Transverse colon (tissue), 4 donors: ENCODE measurements around the gene GID8. TPM values are rescaled to one million over a fixed set of nuclear protein-coding genes. Genes with fewer than 3 reads are reported as not detected.
A peak's percentile ranks its signal among the peaks of the same experiment; 100 is the strongest.

Source experiments
- DNase-seq: peaks from one replicate; pipeline ENCODE4 v3.0.0-alpha.2; 2019
- H3K27ac ChIP-seq, 4 donors: fragments of 200-600 bp; sonication (generic); 2 replicates each; pipeline ENCODE4 v1.5.1; 2016 to 2018; ENCODE audit warnings: inconsistent platforms in 4 of 4
- H3K27me3 ChIP-seq: fragments of 200-600 bp; sonication (generic); 2 replicates; pipeline ENCODE4 v1.5.1; 2017; ENCODE audit warnings: inconsistent platforms
- H3K36me3 ChIP-seq, 4 donors: fragments of 200-600 bp; sonication (generic); 2 replicates each; pipeline ENCODE4 v1.5.1; 2017 to 2019; ENCODE audit warnings: inconsistent platforms in 4 of 4
- H3K4me1 ChIP-seq, 4 donors: fragments of 200-600 bp; sonication (generic); 2 replicates each; pipeline ENCODE4 v1.5.1; 2017 to 2020; ENCODE audit warnings: inconsistent platforms in 4 of 4
- H3K4me3 ChIP-seq, 4 donors: fragments of 200-600 bp; sonication (generic); 1 replicate in 1 of 4; 2 replicates in 3 of 4; pipeline versions ENCODE4 v1.5.1 to v1.6.1; 2017 to 2019; ENCODE audit warnings: inconsistent platforms in 4 of 4
- H3K9me3 ChIP-seq, 2 donors: fragments of 200-600 bp; sonication (generic); 2 replicates each; pipeline ENCODE4 v1.5.1; 2017 to 2019; ENCODE audit warnings: inconsistent platforms in 2 of 2
- CTCF ChIP-seq, 5 experiments: fragments of 200-600 bp in 3 of 5; fragments of 450-650 bp in 2 of 5; sonication (generic) in 3 of 5; IDR thresholded peaks; 1 replicate in 2 of 5; 2 replicates in 3 of 5; pipeline ENCODE4 v1.5.1; 2016 to 2017; ENCODE audit warnings: antibody characterized with exemption in 5 of 5, inconsistent platforms in 3 of 5, mild to moderate bottlenecking in 2 of 5, moderate library complexity in 1 of 5
- EP300 ChIP-seq: sonication (generic); formaldehyde crosslinking; IDR thresholded peaks from one replicate; pipeline ENCODE4 v1.6.1; 2017; ENCODE audit warnings: antibody characterized with exemption, low read depth
- POLR2A ChIP-seq: fragments of 450-650 bp; IDR thresholded peaks from one replicate; pipeline ENCODE4 v1.6.1; 2016; ENCODE audit warnings: antibody characterized with exemption, mild to moderate bottlenecking, moderate library complexity
- POLR2AphosphoS5 ChIP-seq, 3 donors: sonication (generic); formaldehyde crosslinking; IDR thresholded peaks; one replicate each; pipeline ENCODE4 v1.6.1; 2016; ENCODE audit warnings: antibody characterized with exemption in 3 of 3
- WGBS, 2 donors: methylation state at CpG; one replicate each; pipeline ENCODE4 v1.1.5; 2018; ENCODE audit warnings: low coverage in 1 of 2; 5-methylcytosine and 5-hydroxymethylcytosine counted together
- in situ Hi-C, 4 donors: fragments of 200-750 bp; cut with MboI; loops; one replicate each; pipeline versions ENCODE4 v1.15.0 to v1.15.1; 2017; ENCODE audit warnings: low sequenced_read_pairs in 3 of 4, low pct_ligation_motif_present in 1 of 4, low pct_unique_long_range_greater_than_20kb in 1 of 4
- intact Hi-C: fragments of 100-400 bp; cut with DNase I; formaldehyde crosslinking; loops from one replicate; pipeline ENCODE4 v1.15.1; 2023; ENCODE audit warnings: low total_unique reads
- total RNA-seq, 4 donors: library from RNA; depleted of rRNA; stranded (reverse); fragments of >200 nt; gene quantifications; one replicate each; pipeline ENCODE4 v1.1.0, GENCODE V29; 2016

Gene GID8
- total RNA-seq, 4 donors from 2014 or later, result 29.5 to 34.1 (median 31.7) TPM

DNA sequence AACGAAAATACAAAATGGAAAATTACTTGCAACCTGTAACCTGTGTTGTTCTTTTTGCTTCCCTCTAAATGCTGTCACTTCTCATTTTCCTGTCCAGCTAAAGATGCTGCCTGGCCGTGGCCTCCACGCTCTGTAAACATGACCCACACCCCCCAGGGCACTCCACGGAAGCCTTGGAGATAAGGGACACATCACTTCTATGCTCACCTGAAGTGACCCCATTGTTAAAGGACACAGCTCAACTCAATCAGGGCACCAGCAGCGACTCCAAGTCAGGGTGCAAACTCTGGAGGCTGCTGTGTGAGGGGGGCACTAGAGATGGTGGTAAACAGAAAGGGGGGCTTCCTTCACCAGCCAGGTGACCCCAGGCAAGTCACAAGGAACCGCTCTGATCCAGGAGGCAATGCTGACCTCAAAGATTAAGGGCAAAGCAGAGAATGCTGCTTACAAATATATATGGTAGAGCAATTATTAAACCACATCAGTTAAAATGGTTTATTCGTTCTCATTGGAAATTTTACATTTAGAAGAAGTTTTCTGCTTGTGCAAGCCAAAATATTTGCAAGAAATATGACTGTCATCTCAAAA, 24.8 kb upstream of the GID8 start:
- intact Hi-C loops (no loop called here), in situ Hi-C loops (no loop called here)
- no peak for DNase-seq
- H3K27me3 ChIP-seq, result no peaks in the 10 kb centered on the region
- no peak overlapping the region for H3K4me3 ChIP-seq
- H3K9me3 ChIP-seq, result no peaks in the 10 kb centered on the region
- peaks cover 18 to 46% (median 34%) of the 10 kb centered on the region in 4 donors for H3K4me1 ChIP-seq
- no peak for TF ChIP-seq CTCF (IDR thresholded peaks at IDR 0.05)
- no peak for TF ChIP-seq EP300
- TF ChIP-seq POLR2A, result no peak
- TF ChIP-seq POLR2AphosphoS5 (IDR thresholded peaks at IDR 0.05), result no peak
- no peak overlapping the region for H3K27ac ChIP-seq
- 74 to 86% methylated on average over 5 to 7 of the region's 7 CpGs for WGBS, 2 donors
- H3K36me3 ChIP-seq, result peaks cover 0 to 44% (median 19%) of the 10 kb centered on the region in 4 donors

DNA sequence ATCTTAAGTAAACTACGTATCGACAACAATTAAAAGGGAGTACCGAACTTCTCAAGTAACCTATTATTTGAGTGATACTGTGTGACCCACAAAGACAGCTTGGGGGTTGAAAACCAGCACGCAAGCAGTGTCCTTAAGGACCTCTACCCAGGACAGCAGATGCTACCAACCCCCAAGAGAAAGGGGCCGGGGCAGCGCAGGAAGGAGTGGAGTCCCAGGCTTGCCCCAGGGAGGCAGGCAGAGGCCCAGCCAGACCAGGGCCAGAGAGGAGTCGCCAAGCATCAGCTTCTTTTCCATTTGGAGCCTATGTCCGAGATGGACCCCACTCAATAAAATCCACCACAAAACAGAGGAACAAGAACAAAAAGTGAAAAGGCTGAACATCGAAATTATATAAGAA, 23.5 kb upstream of the GID8 start:
- in situ Hi-C loops, result no loop called here

GRCh38 chr20:62914970-62915457, 22.9 kb upstream of the GID8 start:
- no peak for DNase-seq
- Histone ChIP-seq H3K36me3 (peaks cover 0 to 25% (median 10%) of the 10 kb centered on the region in 4 donors), H3K27ac (peak overlapping the region in 2 of 4 donors; percentile 23 to 30), H3K4me3 (no peak overlapping the region), H3K4me1 (peaks cover 35 to 65% (median 53%) of the 10 kb centered on the region in 4 donors), H3K9me3 (no peaks in the 10 kb centered on the region), H3K27me3 (no peaks in the 10 kb centered on the region)
- in situ Hi-C loops (no loop called here), intact Hi-C loops (no loop called here)
- TF ChIP-seq POLR2A, result no peak
- no peak for TF ChIP-seq CTCF (IDR thresholded peaks at IDR 0.05)
- TF ChIP-seq EP300, result no peak
- 52 to 53% methylated on average over 5 to 8 of the region's 8 CpGs for WGBS, 2 donors

More for the DNA sequence above, 23.5 kb upstream of the GID8 start:
- H3K4me1 ChIP-seq, result peaks cover 29 to 59% (median 47%) of the 10 kb centered on the region in 4 donors
- peaks cover 0 to 31% (median 13%) of the 10 kb centered on the region in 4 donors for H3K36me3 ChIP-seq
- peak overlapping the region in 2 of 4 donors; percentile 23 to 30 for H3K27ac ChIP-seq
- H3K4me3 ChIP-seq, result no peak overlapping the region
- WGBS, 2 donors, result 87 to 91% methylated on average over 5 to 9 of the region's 9 CpGs
- TF ChIP-seq CTCF (IDR thresholded peaks at IDR 0.05), result no peak
- no peak for TF ChIP-seq POLR2AphosphoS5 (IDR thresholded peaks at IDR 0.05)
- no peak for TF ChIP-seq EP300
- no peak for TF ChIP-seq POLR2A
- no peak for DNase-seq
- intact Hi-C loops, result no loop called here
- H3K9me3 ChIP-seq, result no peaks in the 10 kb centered on the region
- H3K27me3 ChIP-seq, result no peaks in the 10 kb centered on the region

GRCh38 chr20:62916703-62917476, 21.1 kb upstream of the GID8 start:
- intact Hi-C loops, result no loop called here
- Histone ChIP-seq H3K9me3 (no peaks in the 10 kb centered on the region), H3K36me3 (peaks cover 0 to 6% (median 3%) of the 10 kb centered on the region in 4 donors), H3K27me3 (no peaks in the 10 kb centered on the region), H3K4me1 (peaks cover 48 to 83% (median 70%) of the 10 kb centered on the region in 4 donors), H3K27ac (no peak overlapping the region), H3K4me3 (no peak overlapping the region)
- WGBS, 2 donors, result 70 to 80% methylated on average over 2 to 10 of the region's 10 CpGs
- DNase-seq, result no peak
- no peak for TF ChIP-seq CTCF (IDR thresholded peaks at IDR 0.05)
- TF ChIP-seq POLR2AphosphoS5 (IDR thresholded peaks at IDR 0.05), result no peak
- in situ Hi-C loops, result no loop called here
